ENCODE measurements around the gene LSP1.
"Not testable (repeated sequence)": the region's sequence is repeated elsewhere in the genome, so short reads cannot be mapped to it uniquely, and the experiment has no call there.

Gene LSP1

GRCh38 chr11:1872267-1872985 is 19.5 kb downstream of the LSP1 start:
- Mint-ChIP-seq H3K4me1 (peaks cover 43% of the 10 kb centered on the region), H3K27me3 (no peaks in the 10 kb centered on the region), H3K36me3 (peaks cover 12% of the 10 kb centered on the region), H3K27ac (no peak overlapping the region), H3K9me3 (no peaks in the 10 kb centered on the region), H3K4me3 (no peak overlapping the region)
- CTCF ChIA-PET, result interaction anchor here (1.0 kb wide), 1 partner anchor 180 kb away, joined by 3 read pairs; no protein-coding TSS in a partner anchor
- no peak for DNase-seq

GRCh38 chr11:1873048-1873812 is 20.3 kb downstream of the LSP1 start:
- Mint-ChIP-seq H3K36me3 (peaks cover 12% of the 10 kb centered on the region), H3K4me3 (no peak overlapping the region), H3K4me1 (peaks cover 45% of the 10 kb centered on the region), H3K27me3 (no peaks in the 10 kb centered on the region), H3K9me3 (no peaks in the 10 kb centered on the region), H3K27ac (peak overlapping the region; percentile 60)
- CTCF ChIA-PET, result interaction anchor here (1.0 kb wide), 1 partner anchor 180 kb away, joined by 3 read pairs; no protein-coding TSS in a partner anchor
- no peak for DNase-seq

- peaks cover 44% of the 10 kb centered on the region for H3K4me1 Mint-ChIP-seq
- peak overlapping the region; percentile 60 for H3K27ac Mint-ChIP-seq
- H3K9me3 Mint-ChIP-seq, DNase-seq, CTCF ChIA-PET, H3K4me3 Mint-ChIP-seq, H3K27me3 Mint-ChIP-seq: not testable (repeated sequence)
- peaks cover 12% of the 10 kb centered on the region for H3K36me3 Mint-ChIP-seq
These were observed 20.9 kb downstream of the LSP1 start for GRCh38 chr11:1873813-1874150.

GRCh38 chr11:1874441-1875092 is 21.7 kb downstream of the LSP1 start:
- H3K9me3 Mint-ChIP-seq, H3K4me3 Mint-ChIP-seq, DNase-seq, H3K27ac Mint-ChIP-seq, H3K27me3 Mint-ChIP-seq: not testable (repeated sequence)
- H3K4me1 Mint-ChIP-seq, result peaks cover 37% of the 10 kb centered on the region
- H3K36me3 Mint-ChIP-seq, result peaks cover 12% of the 10 kb centered on the region
- CTCF ChIA-PET, result interaction anchor here (1.2 to 2.2 kb wide), 2 partner anchors 14 to 25 kb away, joined by 3 to 5 read pairs; no protein-coding TSS in a partner anchor

GRCh38 chr11:1875093-1875850 is 22.4 kb downstream of the LSP1 start:
- Mint-ChIP-seq H3K27ac (no peak overlapping the region), H3K4me1 (peaks cover 30% of the 10 kb centered on the region), H3K4me3 (no peak overlapping the region), H3K36me3 (peaks cover 9% of the 10 kb centered on the region), H3K27me3 (no peaks in the 10 kb centered on the region), H3K9me3 (no peaks in the 10 kb centered on the region)
- DNase-seq, result no peak
- CTCF ChIA-PET, result interaction anchor here (1.2 to 2.2 kb wide), 2 partner anchors 13 to 26 kb away, joined by 3 to 5 read pairs; no protein-coding TSS in a partner anchor

GRCh38 chr11:1875851-1876301 is 23.0 kb downstream of the LSP1 start:
- H3K27ac Mint-ChIP-seq, H3K4me3 Mint-ChIP-seq, H3K36me3 Mint-ChIP-seq, H3K27me3 Mint-ChIP-seq, H3K9me3 Mint-ChIP-seq: not testable (repeated sequence)
- H3K4me1 Mint-ChIP-seq, result peaks cover 29% of the 10 kb centered on the region
- CTCF ChIA-PET, result interaction anchor here (1.2 to 2.2 kb wide), 2 partner anchors 12 to 27 kb away, joined by 3 to 5 read pairs; no protein-coding TSS in a partner anchor
- DNase-seq, result peak; percentile 8

GRCh38 chr11:1876361-1877063 is 23.6 kb downstream of the LSP1 start:
- CTCF ChIA-PET, result interaction anchor here (0.5 to 2.2 kb wide), 3 partner anchors 12 to 69 kb away, joined by 3 to 5 read pairs (median 5); no protein-coding TSS in a partner anchor
- DNase-seq, result peak; percentile 26
- Mint-ChIP-seq H3K9me3 (no peaks in the 10 kb centered on the region), H3K36me3 (no peaks in the 10 kb centered on the region), H3K4me3 (no peak overlapping the region), H3K27me3 (no peaks in the 10 kb centered on the region), H3K4me1 (peaks cover 25% of the 10 kb centered on the region), H3K27ac (no peak overlapping the region)

- no peaks in the 10 kb centered on the region for H3K9me3 Mint-ChIP-seq
- H3K27me3 Mint-ChIP-seq, result no peaks in the 10 kb centered on the region
- H3K4me1 Mint-ChIP-seq, result peaks cover 18% of the 10 kb centered on the region
- H3K27ac Mint-ChIP-seq, result no peak overlapping the region
- H3K36me3 Mint-ChIP-seq, result no peaks in the 10 kb centered on the region
- DNase-seq, result peak; percentile 13
- H3K4me3 Mint-ChIP-seq, result no peak overlapping the region
- CTCF ChIA-PET, result interaction anchor here (1.0 kb wide), 1 partner anchor 45 kb away, joined by 3 read pairs; no protein-coding TSS in a partner anchor
These were observed 24.6 kb downstream of the LSP1 start for GRCh38 chr11:1877211-1878136.

GRCh38 chr11:1878137-1879031 is 25.5 kb downstream of the LSP1 start:
- peaks cover 13% of the 10 kb centered on the region for H3K4me1 Mint-ChIP-seq
- CTCF ChIA-PET, result no interaction called here
- peak; percentile 17 for DNase-seq
- no peak overlapping the region for H3K4me3 Mint-ChIP-seq
- H3K9me3 Mint-ChIP-seq, result no peaks in the 10 kb centered on the region
- no peaks in the 10 kb centered on the region for H3K27me3 Mint-ChIP-seq
- H3K36me3 Mint-ChIP-seq, result no peaks in the 10 kb centered on the region
- no peak overlapping the region for H3K27ac Mint-ChIP-seq

- Mint-ChIP-seq H3K36me3 (no peaks in the 10 kb centered on the region), H3K27me3 (no peaks in the 10 kb centered on the region), H3K9me3 (no peaks in the 10 kb centered on the region), H3K27ac (no peak overlapping the region), H3K4me3 (no peak overlapping the region), H3K4me1 (peaks cover 12% of the 10 kb centered on the region)
- CTCF ChIA-PET, result no interaction called here
- DNase-seq, result peak; percentile 19
These were observed 26.6 kb downstream of the LSP1 start for GRCh38 chr11:1879342-1879940.

GRCh38 chr11:1879941-1880720 is 27.2 kb downstream of the LSP1 start:
- H3K4me3 Mint-ChIP-seq, result no peak overlapping the region
- peaks cover 10% of the 10 kb centered on the region for H3K4me1 Mint-ChIP-seq
- peak; percentile 16 for DNase-seq
- CTCF ChIA-PET, result interaction anchor here (2.2 kb wide), 1 partner anchor 44 kb away, joined by 5 read pairs; no protein-coding TSS in a partner anchor
- H3K27me3 Mint-ChIP-seq, result no peaks in the 10 kb centered on the region
- no peak overlapping the region for H3K27ac Mint-ChIP-seq
- no peaks in the 10 kb centered on the region for H3K36me3 Mint-ChIP-seq
- no peaks in the 10 kb centered on the region for H3K9me3 Mint-ChIP-seq
